Measurements from ENCODE around the gene NCAPD3. TPM values are rescaled to one million over a fixed set of nuclear protein-coding genes. Genes with fewer than 3 reads are reported as not detected.

Gene NCAPD3, protein sequence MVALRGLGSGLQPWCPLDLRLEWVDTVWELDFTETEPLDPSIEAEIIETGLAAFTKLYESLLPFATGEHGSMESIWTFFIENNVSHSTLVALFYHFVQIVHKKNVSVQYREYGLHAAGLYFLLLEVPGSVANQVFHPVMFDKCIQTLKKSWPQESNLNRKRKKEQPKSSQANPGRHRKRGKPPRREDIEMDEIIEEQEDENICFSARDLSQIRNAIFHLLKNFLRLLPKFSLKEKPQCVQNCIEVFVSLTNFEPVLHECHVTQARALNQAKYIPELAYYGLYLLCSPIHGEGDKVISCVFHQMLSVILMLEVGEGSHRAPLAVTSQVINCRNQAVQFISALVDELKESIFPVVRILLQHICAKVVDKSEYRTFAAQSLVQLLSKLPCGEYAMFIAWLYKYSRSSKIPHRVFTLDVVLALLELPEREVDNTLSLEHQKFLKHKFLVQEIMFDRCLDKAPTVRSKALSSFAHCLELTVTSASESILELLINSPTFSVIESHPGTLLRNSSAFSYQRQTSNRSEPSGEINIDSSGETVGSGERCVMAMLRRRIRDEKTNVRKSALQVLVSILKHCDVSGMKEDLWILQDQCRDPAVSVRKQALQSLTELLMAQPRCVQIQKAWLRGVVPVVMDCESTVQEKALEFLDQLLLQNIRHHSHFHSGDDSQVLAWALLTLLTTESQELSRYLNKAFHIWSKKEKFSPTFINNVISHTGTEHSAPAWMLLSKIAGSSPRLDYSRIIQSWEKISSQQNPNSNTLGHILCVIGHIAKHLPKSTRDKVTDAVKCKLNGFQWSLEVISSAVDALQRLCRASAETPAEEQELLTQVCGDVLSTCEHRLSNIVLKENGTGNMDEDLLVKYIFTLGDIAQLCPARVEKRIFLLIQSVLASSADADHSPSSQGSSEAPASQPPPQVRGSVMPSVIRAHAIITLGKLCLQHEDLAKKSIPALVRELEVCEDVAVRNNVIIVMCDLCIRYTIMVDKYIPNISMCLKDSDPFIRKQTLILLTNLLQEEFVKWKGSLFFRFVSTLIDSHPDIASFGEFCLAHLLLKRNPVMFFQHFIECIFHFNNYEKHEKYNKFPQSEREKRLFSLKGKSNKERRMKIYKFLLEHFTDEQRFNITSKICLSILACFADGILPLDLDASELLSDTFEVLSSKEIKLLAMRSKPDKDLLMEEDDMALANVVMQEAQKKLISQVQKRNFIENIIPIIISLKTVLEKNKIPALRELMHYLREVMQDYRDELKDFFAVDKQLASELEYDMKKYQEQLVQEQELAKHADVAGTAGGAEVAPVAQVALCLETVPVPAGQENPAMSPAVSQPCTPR (N-terminal part only)
- 161 and 213 TPM in 2 replicates for total RNA-seq (2011; cell fraction: chromatin; rRNA removed; ENCODE audit: low replicate concordance)
- total RNA-seq (2011; cell fraction: nucleolus; rRNA removed) = 96.2 and 111 TPM in 2 replicates
- 111 and 112 TPM in 2 replicates for total RNA-seq (2011; cell fraction: nucleoplasm; rRNA removed)
- total RNA-seq (2014; rRNA removed) (44.7 and 63.0 TPM in 2 replicates), total RNA-seq (2014; rRNA removed; fragmentation: Illumina TruSeq; extraction: Trizol) (58.4 and 58.6 TPM in 2 replicates), total RNA-seq (2015; rRNA removed; fragmentation: Illumina TruSeq; extraction: Trizol) (59.1 and 61.1 TPM in 2 replicates), total RNA-seq (2021) (76.4 and 76.5 TPM in 2 replicates), polyA plus RNA-seq (2011; rRNA removed) (50.8 and 80.6 TPM in 2 replicates), polyA plus RNA-seq (2014; fragmentation: Illumina TruSeq; extraction: Trizol) (60.4 and 68.3 TPM in 2 replicates), polyA plus RNA-seq (2014; fragmentation: Nextera tagmentation; extraction: Ambion mirVana) (10 to 100 TPM; 23.6 to 39.8 TPM), polyA plus RNA-seq (2014; rRNA removed) (57.8 and 61.7 TPM in 2 replicates), polyA minus RNA-seq (2011; rRNA and poly(A)+ RNA removed) (76.1 and 138 TPM in 2 replicates), Bru-seq, nascent RNA (percentile 86 among the genes with signal in this experiment), BruChase-seq, experiment 1, labeled RNA remaining after a 2-hour chase (percentile 87 among the genes with signal in this experiment), BruChase-seq, experiment 2, labeled RNA remaining after a 6-hour chase (percentile 88 among the genes with signal in this experiment)
- polyA plus RNA-seq (2011; cell fraction: cytosol; rRNA removed) = 45.0 and 66.4 TPM in 2 replicates
- 107 and 166 TPM in 2 replicates for polyA plus RNA-seq (2011; cell fraction: nucleus; rRNA removed)
- 43.1 and 54.7 TPM in 2 replicates for polyA plus RNA-seq (2012)
- 39.0 and 61.6 TPM in 2 replicates for polyA minus RNA-seq (2011; cell fraction: cytosol; rRNA and poly(A)+ RNA removed)
- polyA minus RNA-seq (2011; cell fraction: nucleus; rRNA and poly(A)+ RNA removed) = 69.3 and 81.5 TPM in 2 replicates
- long read RNA-seq, experiment 1, full-length matches to known transcripts = 45 of 151 reads
- long read RNA-seq, experiment 1, partial matches to known transcripts = 85 of 151 reads
- long read RNA-seq, experiment 1, other reads (novel, unspliced or antisense) = 21 of 151 reads
- long read RNA-seq, experiment 2, full-length matches to known transcripts = 7 of 40 reads
- long read RNA-seq, experiment 2, partial matches to known transcripts = 16 of 40 reads
- long read RNA-seq, experiment 2, other reads (novel, unspliced or antisense) = 17 of 40 reads
- long read RNA-seq, experiment 3, full-length matches to known transcripts = 6 of 17 reads
- long read RNA-seq, experiment 3, partial matches to known transcripts = 9 of 17 reads
- long read RNA-seq, experiment 3, other reads (novel, unspliced or antisense) = 2 of 17 reads

DNA sequence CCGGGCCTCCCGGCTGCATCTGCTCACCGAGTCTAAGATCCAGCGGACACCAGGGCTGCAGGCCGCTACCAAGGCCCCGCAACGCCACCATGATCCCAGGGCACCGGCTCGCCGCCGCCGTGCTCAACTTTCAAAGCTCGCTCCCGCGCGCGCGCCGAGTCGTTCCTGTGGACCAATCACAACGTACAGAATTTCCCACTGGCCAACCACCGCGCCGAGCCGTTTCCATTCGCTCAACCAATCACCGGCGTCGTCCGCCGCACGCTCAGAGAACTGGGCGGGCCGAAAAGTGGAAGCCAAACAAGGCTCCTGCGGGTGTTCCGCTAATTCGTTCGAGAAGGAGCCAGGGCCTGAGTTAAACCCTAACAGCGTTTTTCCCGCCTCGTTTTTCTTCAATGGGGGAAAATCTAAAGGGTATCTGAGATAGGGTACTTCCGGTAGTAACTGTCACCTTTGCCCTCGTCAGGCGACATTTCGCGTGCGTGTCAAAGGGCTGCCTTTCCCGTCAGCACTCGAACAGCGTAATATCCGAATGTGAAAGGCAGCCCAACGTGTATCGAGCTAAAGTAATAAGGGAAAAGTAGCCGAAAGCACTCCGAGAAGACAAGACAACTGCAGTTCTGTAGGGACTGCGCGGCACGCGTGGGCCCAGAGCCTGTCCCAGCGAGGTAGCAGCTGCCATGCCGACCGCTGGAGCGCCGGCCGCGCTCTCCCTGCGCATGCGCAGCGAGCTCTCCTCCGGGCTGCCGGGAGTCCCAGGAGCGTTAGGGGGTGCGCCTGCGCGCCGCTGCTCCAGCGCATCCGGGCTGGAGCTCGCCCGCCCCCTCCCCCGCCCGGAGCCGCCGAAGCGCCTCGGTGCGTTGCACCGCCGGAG is at the start of gene NCAPD3, which contains the start of gene VPS26B:
Gene NCAPD3, minus strand, starts transcription at position 132 of the 874 bp plus-strand sequence. Its CDS starts 41 bp downstream, at position 91.
Gene VPS26B, plus strand, starts transcription at position 836 of the 874 bp plus-strand sequence. CDS start 452 bp downstream, outside the sequence.
- Histone ChIP-seq H3K4me1 (replicated peaks in 1 of 2; ENCODE audit: control insufficient read depth in 2 of 2, insufficient read depth in 2 of 2, low read length in 2 of 2) (peaks cover 16 to 31% of the 10 kb centered on the region in 2 experiments; a peak in 4 of 5 replicates), H3K79me2 (ENCODE audit: control insufficient read depth, insufficient read depth, low read length) (peaks cover 87% of the 10 kb centered on the region), H3K27me3 (ENCODE audit: control insufficient read depth in 2 of 2, insufficient read depth in 2 of 2, low read length in 2 of 2) (no peaks in the 10 kb centered on the region), H2AFZ (ENCODE audit: low read depth, low read length) (peak within 1 kb of the TSS; percentile 99), H3K36me3 (ENCODE audit: control insufficient read depth, insufficient read depth, low read length) (peaks cover 47% of the 10 kb centered on the region), H4K20me1 (replicated peaks; ENCODE audit: control insufficient read depth, insufficient read depth, low read length) (0 out of 2 replicates have a peak, but pooled peaks cover 3% of the 10 kb centered on the region), H3K9ac (ENCODE audit: insufficient read depth in 1 of 2, low read depth in 2 of 2, low read length in 2 of 2) (peak within 1 kb of the TSS; percentile 93 to 98), H3K27ac (ENCODE audit: extremely low read depth, low read depth, low read length) (peak within 1 kb of the TSS; percentile 98), H3K9me1 (ENCODE audit: control insufficient read depth, insufficient read depth, low read length) (no peaks in the 10 kb centered on the region), H3K4me3 (peak within 1 kb of the TSS; percentile 77), H3K9me3 (replicated peaks; ENCODE audit: control insufficient read depth, insufficient read depth, low read depth, low read length) (no peaks in the 10 kb centered on the region), H3K4me2 (ENCODE audit: insufficient read depth, low read length) (peak within 1 kb of the TSS; percentile 100)
- in situ Hi-C loops (cut with MboI) = no loop called here
- WGBS (ENCODE audit: insufficient coverage, low coverage, missing lambda C conversion rate) = under 1% methylated on average over 77 of the region's 89 CpGs
- CTCF ChIA-PET (ENCODE audit: low intra/inter-chr PET ratio) = no interaction called here
- peak; percentile 92 for ATAC-seq
- POLR2A ChIA-PET = interaction anchor here (0.7 to 2.4 kb wide), 8 partner anchors 10 to 536 kb away, joined by 3 to 18 read pairs (median 3); no protein-coding TSS in a partner anchor
- intact Hi-C loops (cut with micrococcal nuclease) = no loop called here
- peak; percentile 96 to 98 (median 98) for DNase-seq (ENCODE audit: extremely low read depth in 1 of 4, low spot score in 3 of 4)
- no TSS peak for BruUV-seq (replicated peaks)
- FAIRE-seq = peak; percentile 84
- TF ChIP-seq TAF1 (IDR thresholded peaks at IDR 0.05; ENCODE audit: control insufficient read depth, extremely low read depth, insufficient read depth, low read length, severe bottlenecking) = peak; percentile 69
- TF ChIP-seq HNRNPH1 (optimal IDR thresholded peaks at IDR 0.05; ENCODE audit: low read depth, low read length) = no peak
- TF ChIP-seq EGR1 (conservative IDR thresholded peaks at IDR 0.05) = 0 out of 2 replicates have a peak, but pooled peaks have one; percentile 46
- TF ChIP-seq ARID1B (IDR thresholded peaks at IDR 0.05) = peak; percentile 33
- peak; percentile 89 for TF ChIP-seq POLR2AphosphoS5 (IDR thresholded peaks at IDR 0.05; ENCODE audit: control insufficient read depth, insufficient read depth, low read depth, low read length)
- TF ChIP-seq KDM2B (CRISPR knock-in tag; IDR thresholded peaks at IDR 0.05) = peak; percentile 62; the same call in 1 of the 2 replicates
- TF ChIP-seq ELF4 (CRISPR knock-in tag; IDR thresholded peaks at IDR 0.05) = no peak
- TF ChIP-seq, protein P1, sequence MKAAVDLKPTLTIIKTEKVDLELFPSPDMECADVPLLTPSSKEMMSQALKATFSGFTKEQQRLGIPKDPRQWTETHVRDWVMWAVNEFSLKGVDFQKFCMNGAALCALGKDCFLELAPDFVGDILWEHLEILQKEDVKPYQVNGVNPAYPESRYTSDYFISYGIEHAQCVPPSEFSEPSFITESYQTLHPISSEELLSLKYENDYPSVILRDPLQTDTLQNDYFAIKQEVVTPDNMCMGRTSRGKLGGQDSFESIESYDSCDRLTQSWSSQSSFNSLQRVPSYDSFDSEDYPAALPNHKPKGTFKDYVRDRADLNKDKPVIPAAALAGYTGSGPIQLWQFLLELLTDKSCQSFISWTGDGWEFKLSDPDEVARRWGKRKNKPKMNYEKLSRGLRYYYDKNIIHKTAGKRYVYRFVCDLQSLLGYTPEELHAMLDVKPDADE (conservative IDR thresholded peaks at IDR 0.05; ENCODE audit: control insufficient read depth, low read depth, low read length) = 0 out of 2 replicates have a peak, but pooled peaks have one; percentile 49
